C4-2B (cell line): ENCODE data around the gene MYBPC1.

Experiments used
- H3K27ac ChIP-seq: fragments of 450-650 bp; 2 replicates; pipeline ENCODE4 v1.5.1; 2017
- ZFX ChIP-seq: fragments of 450-650 bp; IDR thresholded peaks from 2 replicates; pipeline ENCODE4 v1.6.1; 2017
- TF ChIP-seq, protein P1 (sequence below): fragments of 450-650 bp; conservative IDR thresholded peaks from 2 replicates; pipeline ENCODE4 v1.5.1; 2017; ENCODE audit warnings: mild to moderate bottlenecking

MYBPC1 gene

DNA sequence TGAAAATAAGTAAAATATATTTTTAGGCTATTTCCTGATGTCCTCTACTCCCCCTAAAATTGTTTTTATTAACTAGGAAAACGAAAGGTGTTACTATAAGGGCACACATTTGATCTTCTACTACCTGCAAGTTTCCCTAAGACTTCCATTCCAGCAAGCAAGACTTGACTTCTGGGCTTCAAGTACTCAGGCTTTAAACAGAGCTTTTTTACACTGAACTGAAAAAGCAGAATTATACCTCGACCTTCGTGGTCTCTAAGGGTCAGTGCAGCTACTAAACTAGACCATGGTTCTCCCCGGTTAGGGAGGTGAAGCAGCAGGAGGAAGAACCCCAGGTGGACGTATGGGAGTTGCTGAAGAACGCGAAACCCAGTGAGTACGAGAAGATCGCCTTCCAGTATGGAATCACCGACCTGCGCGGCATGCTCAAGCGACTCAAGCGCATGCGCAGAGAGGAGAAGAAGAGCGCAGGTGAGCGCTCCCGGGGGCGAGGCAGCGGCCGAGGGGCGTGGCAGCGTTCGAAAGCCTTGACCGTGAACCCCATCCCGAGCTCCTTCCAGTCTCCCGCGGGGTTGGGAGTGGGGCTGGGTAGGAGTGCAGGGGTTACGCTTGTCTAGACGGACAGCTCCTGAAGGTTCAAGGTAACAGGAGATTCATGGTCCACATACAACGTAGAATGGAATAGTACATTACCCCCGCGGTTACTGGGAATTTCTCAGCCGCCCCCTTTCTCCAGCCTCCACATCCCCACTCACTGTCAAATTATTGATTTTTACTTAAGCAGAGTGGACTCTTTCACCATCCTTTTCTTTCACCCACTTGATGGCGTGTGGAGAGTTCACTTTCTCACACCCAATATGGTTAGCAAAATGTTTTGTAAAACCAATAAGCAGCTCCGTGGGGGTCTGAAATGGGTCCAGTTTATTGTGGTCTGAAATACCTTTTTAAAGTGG, 47.6 kb downstream of the MYBPC1 start:
- H3K27ac ChIP-seq = no peak overlapping the region

DNA sequence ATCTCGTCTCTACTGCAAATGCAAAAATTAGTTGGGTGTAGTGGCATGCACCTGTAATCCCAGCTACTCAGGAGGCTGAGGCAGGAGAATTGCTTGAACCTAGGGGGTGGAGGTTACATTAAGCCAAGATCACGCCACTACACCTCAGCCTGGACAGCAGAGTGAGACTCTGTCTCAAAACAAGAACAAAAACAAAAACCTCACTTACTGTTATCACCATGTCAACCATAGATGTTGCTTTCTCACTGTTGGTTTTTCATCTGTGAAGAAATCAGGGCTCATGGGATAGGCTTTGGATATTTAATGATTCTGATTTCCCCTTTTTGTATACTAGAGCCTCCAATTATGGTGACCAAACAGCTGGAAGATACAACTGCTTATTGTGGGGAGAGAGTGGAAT, 52.9 kb downstream of the MYBPC1 start:
- TF ChIP-seq, protein P1, sequence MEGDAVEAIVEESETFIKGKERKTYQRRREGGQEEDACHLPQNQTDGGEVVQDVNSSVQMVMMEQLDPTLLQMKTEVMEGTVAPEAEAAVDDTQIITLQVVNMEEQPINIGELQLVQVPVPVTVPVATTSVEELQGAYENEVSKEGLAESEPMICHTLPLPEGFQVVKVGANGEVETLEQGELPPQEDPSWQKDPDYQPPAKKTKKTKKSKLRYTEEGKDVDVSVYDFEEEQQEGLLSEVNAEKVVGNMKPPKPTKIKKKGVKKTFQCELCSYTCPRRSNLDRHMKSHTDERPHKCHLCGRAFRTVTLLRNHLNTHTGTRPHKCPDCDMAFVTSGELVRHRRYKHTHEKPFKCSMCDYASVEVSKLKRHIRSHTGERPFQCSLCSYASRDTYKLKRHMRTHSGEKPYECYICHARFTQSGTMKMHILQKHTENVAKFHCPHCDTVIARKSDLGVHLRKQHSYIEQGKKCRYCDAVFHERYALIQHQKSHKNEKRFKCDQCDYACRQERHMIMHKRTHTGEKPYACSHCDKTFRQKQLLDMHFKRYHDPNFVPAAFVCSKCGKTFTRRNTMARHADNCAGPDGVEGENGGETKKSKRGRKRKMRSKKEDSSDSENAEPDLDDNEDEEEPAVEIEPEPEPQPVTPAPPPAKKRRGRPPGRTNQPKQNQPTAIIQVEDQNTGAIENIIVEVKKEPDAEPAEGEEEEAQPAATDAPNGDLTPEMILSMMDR = no peak
- TF ChIP-seq ZFX = no peak

More for the DNA sequence above, 47.6 kb downstream of the MYBPC1 start:
- TF ChIP-seq ZFX = no peak
- TF ChIP-seq, protein P1 = no peak

DNA sequence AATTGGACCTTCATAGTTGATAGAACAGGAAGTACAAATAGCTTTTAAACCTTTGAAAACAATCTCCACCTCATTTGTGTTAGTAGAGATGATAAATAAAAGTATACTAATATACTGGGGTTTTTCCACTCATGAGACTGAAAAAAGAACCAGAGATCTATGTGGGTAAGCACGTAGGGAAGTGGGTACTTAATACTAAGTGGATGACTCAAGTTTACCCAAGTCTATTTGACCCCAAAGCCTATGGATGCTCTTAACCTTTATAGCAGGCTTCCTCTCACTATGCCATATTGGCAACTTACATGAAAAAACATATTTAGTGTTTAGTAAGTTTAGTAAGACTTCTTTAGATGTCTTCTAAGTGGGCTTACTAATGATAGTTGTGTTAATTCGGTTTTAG, 53.4 kb downstream of the MYBPC1 start:
- TF ChIP-seq, protein P1 = no peak
- TF ChIP-seq ZFX = no peak
- H3K27ac ChIP-seq = no peak overlapping the region

More for the DNA sequence above, 52.9 kb downstream of the MYBPC1 start:
- no peak overlapping the region for H3K27ac ChIP-seq

DNA sequence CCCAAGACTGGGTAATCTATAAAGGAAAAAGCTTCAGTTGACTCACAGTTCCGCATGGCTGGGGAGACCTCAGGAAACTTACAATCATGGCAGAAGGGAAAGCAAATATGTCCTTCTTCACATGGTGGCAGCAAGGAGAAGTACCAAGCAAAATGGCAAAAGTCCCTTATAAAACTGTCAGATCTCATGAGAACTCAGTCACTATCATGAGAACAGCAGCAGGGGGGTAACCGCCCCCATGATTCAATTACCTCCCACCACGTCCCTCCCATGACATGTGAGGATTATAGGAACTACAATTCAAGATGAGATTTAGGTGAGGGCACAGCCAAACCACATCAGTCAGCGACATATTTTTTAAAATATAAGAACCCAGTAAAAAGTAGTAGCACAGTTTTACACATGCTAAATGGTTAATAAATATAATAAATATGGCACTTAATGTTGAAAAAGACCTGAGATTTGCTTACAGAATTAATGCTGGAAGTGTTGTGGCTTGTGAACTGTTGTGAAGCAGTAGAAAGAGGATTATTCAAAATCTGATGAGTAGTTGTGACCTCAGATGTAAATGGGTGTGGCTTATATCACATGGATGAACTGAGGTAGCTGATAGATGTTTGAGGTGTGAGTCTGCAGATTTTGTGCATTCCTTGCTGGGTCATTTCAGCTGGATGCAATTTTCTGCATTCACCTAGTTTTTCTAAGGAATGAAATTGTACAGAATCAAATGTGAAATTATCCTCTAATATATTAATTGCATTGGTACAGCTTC, 55.8 kb downstream of the MYBPC1 start:
- no peak for TF ChIP-seq ZFX
- TF ChIP-seq, protein P1 = no peak
- no peak overlapping the region for H3K27ac ChIP-seq

DNA sequence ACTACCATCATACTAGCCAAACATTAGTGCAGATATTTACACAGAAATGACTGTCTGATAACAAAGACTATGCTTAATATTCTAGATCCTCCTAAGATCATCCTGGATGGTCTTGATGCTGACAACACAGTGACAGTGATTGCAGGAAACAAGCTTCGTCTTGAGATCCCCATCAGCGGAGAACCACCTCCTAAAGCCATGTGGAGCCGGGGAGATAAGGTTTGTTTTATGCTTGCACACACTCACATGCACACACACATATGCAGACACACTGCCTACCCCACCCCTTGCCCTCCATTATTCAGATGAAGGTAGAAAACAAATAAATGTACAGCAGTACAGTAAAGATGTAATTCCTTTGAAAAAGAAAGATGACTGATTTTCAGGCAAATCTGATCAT, 58.3 kb downstream of the MYBPC1 start:
- no peak overlapping the region; the same call in 1 of the 2 replicates for H3K27ac ChIP-seq
- TF ChIP-seq ZFX = no peak
- TF ChIP-seq, protein P1 = no peak

DNA sequence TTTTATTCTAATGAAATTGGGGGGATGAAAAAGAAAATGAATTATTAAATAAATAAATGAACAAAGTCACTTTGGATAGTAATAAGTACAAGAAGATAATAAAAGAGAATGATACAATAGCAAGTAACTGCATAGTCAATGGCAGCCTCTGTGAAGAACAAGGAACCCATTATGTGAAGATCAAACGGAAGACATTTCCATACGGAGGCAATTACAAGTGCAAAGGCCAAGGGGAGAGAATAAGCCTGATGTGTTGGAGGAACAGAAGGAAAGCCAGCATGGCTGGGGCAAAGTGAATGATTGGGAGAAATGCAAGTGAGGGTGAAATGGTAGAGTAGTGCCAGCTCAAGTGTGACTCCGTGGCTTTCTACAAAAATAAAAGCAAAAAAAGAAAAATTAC, 58.7 kb downstream of the MYBPC1 start:
- TF ChIP-seq, protein P1 = no peak
- peak overlapping the region; percentile 4; the same call in 1 of the 2 replicates for H3K27ac ChIP-seq

DNA sequence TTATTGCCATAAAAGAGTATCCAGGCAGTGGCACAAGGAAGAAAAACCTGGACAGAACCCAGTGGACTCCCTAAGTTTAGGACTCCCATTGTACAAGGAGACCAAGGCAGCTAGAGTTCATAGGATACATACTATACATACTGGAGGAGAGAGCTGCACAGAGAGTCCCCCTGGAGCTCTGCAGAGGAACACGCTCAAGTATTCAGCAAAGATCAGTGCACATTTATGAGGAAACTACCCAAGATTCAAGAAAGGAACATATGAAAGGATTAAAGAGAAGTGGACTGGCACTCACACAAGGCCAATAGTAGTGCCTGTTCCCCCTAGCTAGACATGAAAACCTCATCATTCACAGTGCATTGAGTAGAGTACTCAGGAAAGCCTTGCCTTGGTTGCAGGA, 59.7 kb downstream of the MYBPC1 start:
- no peak overlapping the region for H3K27ac ChIP-seq
- TF ChIP-seq ZFX = no peak
- TF ChIP-seq, protein P1 = no peak
